GM12878 (cell line): ENCODE measurements around the gene CDKN1B. TPM values are rescaled to one million over a fixed set of nuclear protein-coding genes. Genes with fewer than 3 reads are reported as not detected.

ENCODE experiments used
- ATAC-seq: fragments of 200-7000 bp; cut with Tn5 transposase; 3 replicates; pipeline ENCODE4 v1.9.1; 2020; ENCODE audit warnings: mild to moderate bottlenecking, moderate library complexity
- BruUV-seq: library from RNA; stranded (reverse); fragments of 400-500 nt; replicated peaks from 2 replicates; lab custom pipeline; 2021; lab: Mats Ljungman, UMichigan
- CTCF ChIA-PET: fragments of 300-600 bp; sonication (Branson Sonifier 250); formaldehyde crosslinking; extraction: SDS; loops from one replicate; lab custom pipeline; 2021; ENCODE audit warnings: inconsistent platforms; lab: Yijun Ruan, JAX
- POLR2A ChIA-PET: fragments of 350-600 bp; formaldehyde crosslinking; extraction: SDS; loops from one replicate; lab custom pipeline; 2021; ENCODE audit warnings: inconsistent platforms; lab: Charles Lee
- RAD21 ChIA-PET: fragments of 300-600 bp; sonication (Branson Sonifier 250); formaldehyde crosslinking; loops from one replicate; lab custom pipeline; 2023; ENCODE audit warnings: antibody characterized with exemption; ENCODE audit not compliant: unreplicated experiment; lab: Charles Lee
- SMC1A ChIA-PET: fragments of 300-600 bp; sonication (Branson Sonifier 250); formaldehyde crosslinking; loops from one replicate; lab custom pipeline; 2023; ENCODE audit not compliant: unreplicated experiment, uncharacterized antibody; lab: Charles Lee
- DNase-seq: peaks from one replicate; pipeline ENCODE4 v3.0.0-alpha.2; 2011; ENCODE audit warnings: low read depth, low spot score
- FAIRE-seq: peaks from 3 replicates; lab custom pipeline; 2011; peaks lifted over from hg19 to GRCh38; lab: Jason Lieb, UNC
- H2AFZ ChIP-seq: 2 replicates; pipeline ENCODE4 v1.6.0; 2011; ENCODE audit warnings: low read depth, low read length, control low read depth; ENCODE audit not compliant: control insufficient read depth
- H3K27ac ChIP-seq: 2 replicates; pipeline ENCODE4 v1.5.1; 2011; ENCODE audit warnings: control low read depth; ENCODE audit not compliant: control insufficient read depth, insufficient read depth
- H3K27me3 ChIP-seq, 2 experiments: replicated peaks in 1 of 2; 2 replicates each; pipeline versions ENCODE4 v1.6.0 to v1.6.1; 2011; ENCODE audit warnings: low read length in 1 of 2; ENCODE audit not compliant: control insufficient read depth in 2 of 2, insufficient read depth in 2 of 2
- H3K36me3 ChIP-seq, 2 experiments: 2 replicates each; pipeline ENCODE4 v1.5.1; 2011; ENCODE audit warnings: low read length in 1 of 2; ENCODE audit not compliant: control insufficient read depth in 2 of 2, insufficient read depth in 2 of 2
- H3K4me1 ChIP-seq: 2 replicates; pipeline ENCODE4 v1.6.1; 2011; ENCODE audit warnings: mild to moderate bottlenecking, low read length, moderate library complexity, mixed read lengths; ENCODE audit not compliant: control insufficient read depth, insufficient read depth
- H3K4me2 ChIP-seq: 2 replicates; pipeline ENCODE4 v1.6.0; 2011; ENCODE audit warnings: control low read depth; ENCODE audit not compliant: control insufficient read depth, insufficient read depth
- H3K4me3 ChIP-seq: fragments of 200-600 bp; sonication (generic); 2 replicates; pipeline ENCODE4 v1.5.1; 2016
- H3K79me2 ChIP-seq: 2 replicates; pipeline ENCODE4 v1.6.0; 2011; ENCODE audit warnings: low read length; ENCODE audit not compliant: control insufficient read depth, insufficient read depth
- H3K9ac ChIP-seq: 2 replicates; pipeline ENCODE4 v1.8.0; 2011; ENCODE audit warnings: low read length, control low read depth, mixed read lengths; ENCODE audit not compliant: control insufficient read depth, insufficient read depth
- H3K9me3 ChIP-seq: replicated peaks from 3 replicates; pipeline ENCODE4 v1.5.1; 2011; ENCODE audit warnings: mild to moderate bottlenecking, low read length; ENCODE audit not compliant: control insufficient read depth, insufficient read depth
- H4K20me1 ChIP-seq: 2 replicates; pipeline ENCODE4 v1.6.0; 2011; ENCODE audit not compliant: control insufficient read depth, insufficient read depth
- CREB1 ChIP-seq: IDR thresholded peaks from 2 replicates; pipeline ENCODE4 v1.6.1; 2012; ENCODE audit warnings: low read depth, mild to moderate bottlenecking, inconsistent platforms
- EED ChIP-seq: sonication (generic); IDR thresholded peaks from 2 replicates; pipeline ENCODE4 v1.6.1; 2016; ENCODE audit warnings: antibody characterized with exemption, low read depth
- EZH2 ChIP-seq: IDR thresholded peaks from 2 replicates; pipeline ENCODE4 v1.6.1; 2012; ENCODE audit warnings: low read depth, mild to moderate bottlenecking, control low read depth, inconsistent platforms, low read length, borderline replicate concordance; ENCODE audit not compliant: control insufficient read depth
- HCFC1 ChIP-seq: fragments of 150-350 bp; IDR thresholded peaks from 2 replicates; pipeline ENCODE4 v1.6.1; 2014; ENCODE audit warnings: low read length
- HDGF ChIP-seq: fragments of 450-650 bp; IDR thresholded peaks from 2 replicates; pipeline ENCODE4 v1.6.1; 2016; ENCODE audit warnings: antibody characterized with exemption
- NFIC ChIP-seq: IDR thresholded peaks from 2 replicates; pipeline ENCODE4 v1.6.1; 2012; ENCODE audit warnings: low read depth, mild to moderate bottlenecking, inconsistent platforms, low read length, moderate library complexity
- RBBP5 ChIP-seq: fragments of 200-600 bp; sonication (generic); conservative IDR thresholded peaks from 2 replicates; pipeline ENCODE4 v1.6.1; 2016
- WRNIP1 ChIP-seq: IDR thresholded peaks from 2 replicates; pipeline ENCODE4 v1.6.1; 2011; ENCODE audit warnings: low read depth, low read length, improper control_type of control experiment, borderline replicate concordance
- ZNF622 ChIP-seq: fragments of 450-650 bp; IDR thresholded peaks from 2 replicates; pipeline ENCODE4 v1.6.1; 2017; ENCODE audit warnings: mild to moderate bottlenecking, inconsistent platforms
- ZNF687 ChIP-seq: fragments of 450-650 bp; IDR thresholded peaks from 2 replicates; pipeline ENCODE4 v1.6.1; 2017; ENCODE audit warnings: mild to moderate bottlenecking, moderate library complexity
- WGBS: methylation state at CpG from one replicate; pipeline ENCODE4 v1.1.6; 2016; ENCODE audit warnings: low lambda C conversion rate; ENCODE audit not compliant: insufficient replicate concordance, insufficient coverage; ENCODE audit errors: missing lambda C conversion rate; 5-methylcytosine and 5-hydroxymethylcytosine counted together
- in situ Hi-C: fragments of 300-500 bp; cut with MboI; formaldehyde crosslinking; loops from 9 replicates; pipeline ENCODE4 v1.14.3; 2018; ENCODE audit warnings: mixed read lengths
- intact Hi-C: fragments of 100-400 bp; cut with micrococcal nuclease; formaldehyde crosslinking; loops from one replicate; pipeline ENCODE4 v1.14.2; 2022; ENCODE audit not compliant: unreplicated experiment
- polyA plus RNA-seq, 11 experiments: library from polyadenylated mRNA; depleted of rRNA in 4 of 11; unstranded in 6 of 11; stranded (reverse) in 5 of 11; fragments of >200 nt; fragmentation: Nextera tagmentation in 4 of 11; fragmentation: Illumina TruSeq in 1 of 11; extraction: Ambion mirVana in 4 of 11; extraction: Trizol in 1 of 11; gene quantifications; 1 replicate in 1 of 11; 2 replicates in 10 of 11; pipeline versions ENCODE4 v1.2.1 to v1.2.3, GENCODE V29; 2011 to 2016; ENCODE audit warnings: inconsistent platforms in 2 of 11, missing spikeins in 2 of 11, low read depth in 1 of 11
- total RNA-seq, 4 experiments: library from RNA; depleted of rRNA in 3 of 4; stranded (reverse); fragments of >200 nt in 3 of 4; fragmentation: Illumina TruSeq in 1 of 4; extraction: Trizol in 1 of 4; gene quantifications; 2 replicates each; pipeline versions ENCODE4 v1.2.1 to v1.2.3, GENCODE V29; 2013 to 2021
- TF ChIP-seq, protein P1 (sequence below), 3 experiments: IDR thresholded peaks in 2 of 3; conservative IDR thresholded peaks in 1 of 3; 2 replicates each; pipeline ENCODE4 v1.5.1; 2011; ENCODE audit warnings: low read depth in 3 of 3, low read length in 3 of 3, mild to moderate bottlenecking in 3 of 3, control low read depth in 2 of 3, moderate library complexity in 2 of 3, inconsistent platforms in 1 of 3, mixed read lengths in 1 of 3; ENCODE audit not compliant: control insufficient read depth in 2 of 3, insufficient read depth in 1 of 3; ENCODE audit errors: extremely low read depth in 1 of 3
- TF ChIP-seq, protein P2 (sequence below): fragments of 450-650 bp; IDR thresholded peaks from 2 replicates; pipeline ENCODE4 v1.6.1; 2018; ENCODE audit warnings: mild to moderate bottlenecking, low read depth, moderate library complexity; ENCODE audit not compliant: partially characterized antibody

The CDKN1B gene
- total and polyA plus RNA-seq, 10 of the 15 experiments (the other 5 are each of a cell fraction or from before 2014, with no cell fraction given), result 4.2 to 39.1 (median 23.1) TPM

- ChIA-PET RAD21 (interaction anchor here (0.7 to 4.3 kb wide), 15 partner anchors 9 to 358 kb away, joined by 3 to 101 read pairs (median 5); partner anchors contain the start of gene BORCS5), SMC1A (interaction anchor here (0.7 to 4.8 kb wide), 19 partner anchors 9 to 356 kb away, joined by 3 to 94 read pairs (median 6); partner anchors contain the start of gene GPR19), CTCF (interaction anchor here (0.7 to 4.2 kb wide), 15 partner anchors 9 to 356 kb away, joined by 3 to 83 read pairs (median 4); partner anchors contain the start of gene DDX47), POLR2A (interaction anchor here (0.8 to 5.0 kb wide), 13 partner anchors 11 to 357 kb away, joined by 3 to 93 read pairs (median 4); partner anchors contain the start of genes BORCS5 and GPR19)
- H3K36me3 ChIP-seq, result no peaks in the 10 kb centered on the region
- no peaks in the 10 kb centered on the region for H3K27me3 ChIP-seq
- H3K4me2 ChIP-seq, result peak overlapping the region; percentile 91
- in situ Hi-C loops (loop anchor here (5.0 kb wide), 1 partner anchor 157 kb away; no protein-coding TSS in a partner anchor), intact Hi-C loops (loop anchor here (1.0 to 5.0 kb wide), 5 partner anchors 17 to 357 kb away; partner anchors contain the start of genes BORCS5, CREBL2 and DUSP16)
- peak overlapping the region; percentile 97 for H3K27ac ChIP-seq
- peaks cover 15% of the 10 kb centered on the region for H3K4me1 ChIP-seq
- BruUV-seq, result no TSS peak
- no peaks in the 10 kb centered on the region for H4K20me1 ChIP-seq
- peak overlapping the region; percentile 97 for H3K9ac ChIP-seq
- ATAC-seq (peak; percentile 35), FAIRE-seq (peak; percentile 35), DNase-seq (no peak)
- peaks cover 44% of the 10 kb centered on the region for H3K79me2 ChIP-seq
- H3K4me3 ChIP-seq, result peak overlapping the region; percentile 97
- no peaks in the 10 kb centered on the region for H3K9me3 ChIP-seq
- peak overlapping the region; percentile 76 for H2AFZ ChIP-seq
- 3% methylated on average over 23 of the region's 23 CpGs for WGBS
- TF ChIP-seq CREB1 (0 out of 2 replicates have a peak, but pooled peaks have one; percentile 10), EED (peak; percentile 59), ZNF622 (no peak), RBBP5 (no peak), HDGF (no peak), WRNIP1 (peak; percentile 65; the same call in 1 of the 2 replicates), ZNF687 (peak; percentile 63; the same call in 1 of the 2 replicates), NFIC (no peak), HCFC1 (no peak), EZH2 (no peak)
- TF ChIP-seq, protein P1, sequence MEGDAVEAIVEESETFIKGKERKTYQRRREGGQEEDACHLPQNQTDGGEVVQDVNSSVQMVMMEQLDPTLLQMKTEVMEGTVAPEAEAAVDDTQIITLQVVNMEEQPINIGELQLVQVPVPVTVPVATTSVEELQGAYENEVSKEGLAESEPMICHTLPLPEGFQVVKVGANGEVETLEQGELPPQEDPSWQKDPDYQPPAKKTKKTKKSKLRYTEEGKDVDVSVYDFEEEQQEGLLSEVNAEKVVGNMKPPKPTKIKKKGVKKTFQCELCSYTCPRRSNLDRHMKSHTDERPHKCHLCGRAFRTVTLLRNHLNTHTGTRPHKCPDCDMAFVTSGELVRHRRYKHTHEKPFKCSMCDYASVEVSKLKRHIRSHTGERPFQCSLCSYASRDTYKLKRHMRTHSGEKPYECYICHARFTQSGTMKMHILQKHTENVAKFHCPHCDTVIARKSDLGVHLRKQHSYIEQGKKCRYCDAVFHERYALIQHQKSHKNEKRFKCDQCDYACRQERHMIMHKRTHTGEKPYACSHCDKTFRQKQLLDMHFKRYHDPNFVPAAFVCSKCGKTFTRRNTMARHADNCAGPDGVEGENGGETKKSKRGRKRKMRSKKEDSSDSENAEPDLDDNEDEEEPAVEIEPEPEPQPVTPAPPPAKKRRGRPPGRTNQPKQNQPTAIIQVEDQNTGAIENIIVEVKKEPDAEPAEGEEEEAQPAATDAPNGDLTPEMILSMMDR (IDR thresholded peaks at IDR 0.05 in 2 of 3, conservative IDR thresholded peaks at IDR 0.05 in 1 of 3; ENCODE audit: control insufficient read depth in 2 of 3, extremely low read depth in 1 of 3, insufficient read depth in 1 of 3, low read depth in 3 of 3, low read length in 3 of 3), result peak in 1 of 3 experiments; percentile 41; a peak in 3 of 6 replicates
- TF ChIP-seq, protein P2, sequence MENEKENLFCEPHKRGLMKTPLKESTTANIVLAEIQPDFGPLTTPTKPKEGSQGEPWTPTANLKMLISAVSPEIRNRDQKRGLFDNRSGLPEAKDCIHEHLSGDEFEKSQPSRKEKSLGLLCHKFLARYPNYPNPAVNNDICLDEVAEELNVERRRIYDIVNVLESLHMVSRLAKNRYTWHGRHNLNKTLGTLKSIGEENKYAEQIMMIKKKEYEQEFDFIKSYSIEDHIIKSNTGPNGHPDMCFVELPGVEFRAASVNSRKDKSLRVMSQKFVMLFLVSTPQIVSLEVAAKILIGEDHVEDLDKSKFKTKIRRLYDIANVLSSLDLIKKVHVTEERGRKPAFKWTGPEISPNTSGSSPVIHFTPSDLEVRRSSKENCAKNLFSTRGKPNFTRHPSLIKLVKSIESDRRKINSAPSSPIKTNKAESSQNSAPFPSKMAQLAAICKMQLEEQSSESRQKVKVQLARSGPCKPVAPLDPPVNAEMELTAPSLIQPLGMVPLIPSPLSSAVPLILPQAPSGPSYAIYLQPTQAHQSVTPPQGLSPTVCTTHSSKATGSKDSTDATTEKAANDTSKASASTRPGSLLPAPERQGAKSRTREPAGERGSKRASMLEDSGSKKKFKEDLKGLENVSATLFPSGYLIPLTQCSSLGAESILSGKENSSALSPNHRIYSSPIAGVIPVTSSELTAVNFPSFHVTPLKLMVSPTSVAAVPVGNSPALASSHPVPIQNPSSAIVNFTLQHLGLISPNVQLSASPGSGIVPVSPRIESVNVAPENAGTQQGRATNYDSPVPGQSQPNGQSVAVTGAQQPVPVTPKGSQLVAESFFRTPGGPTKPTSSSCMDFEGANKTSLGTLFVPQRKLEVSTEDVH, result no peak
These were observed 2.7 kb upstream of the CDKN1B start for GRCh38 chr12:12714276-12715021.
